Calu3 (cell line): ENCODE data around the gene CTSW. TPM values are rescaled to one million over a fixed set of nuclear protein-coding genes. Genes with fewer than 3 reads are reported as not detected.

Source experiments
- BruUV-seq: library from RNA; stranded (reverse); fragments of 400-500 nt; replicated peaks from 2 replicates; lab custom pipeline; 2021; lab: Mats Ljungman, UMichigan
- CTCF ChIA-PET: fragments of 300-600 bp; sonication (Branson Sonifier 250); formaldehyde crosslinking; loops from one replicate; lab custom pipeline; 2022; ENCODE audit warnings: antibody characterized with exemption; lab: Charles Lee
- DNase-seq: peaks from one replicate; pipeline ENCODE4 v3.0.0; 2022
- H3K27ac Mint-ChIP-seq: one replicate; pipeline ENCODE4 v1.8.0; 2022; ENCODE audit warnings: mixed read lengths; ENCODE audit not compliant: unreplicated experiment
- H3K27me3 Mint-ChIP-seq: one replicate; pipeline ENCODE4 v1.8.0; 2022; ENCODE audit warnings: mixed read lengths; ENCODE audit not compliant: unreplicated experiment
- H3K36me3 Mint-ChIP-seq: one replicate; pipeline ENCODE4 v1.8.0; 2022; ENCODE audit warnings: mild to moderate bottlenecking, moderate library complexity, mixed read lengths; ENCODE audit not compliant: insufficient read depth, unreplicated experiment
- H3K4me1 Mint-ChIP-seq: one replicate; pipeline ENCODE4 v1.8.0; 2022; ENCODE audit warnings: mild to moderate bottlenecking, low read depth, mixed read lengths; ENCODE audit not compliant: unreplicated experiment
- H3K4me3 Mint-ChIP-seq: one replicate; pipeline ENCODE4 v1.8.0; 2022; ENCODE audit warnings: mild to moderate bottlenecking, low read depth, moderate library complexity, mixed read lengths; ENCODE audit not compliant: unreplicated experiment
- H3K9me3 Mint-ChIP-seq: one replicate; pipeline ENCODE4 v1.8.0; 2022; ENCODE audit warnings: low read depth, mixed read lengths; ENCODE audit not compliant: unreplicated experiment
- intact Hi-C: fragments of 100-400 bp; cut with micrococcal nuclease; formaldehyde crosslinking; loops from one replicate; pipeline ENCODE4 v1.10.0; 2022; ENCODE audit not compliant: unreplicated experiment
- total RNA-seq: library from RNA; stranded (reverse); gene quantifications from 2 replicates; pipeline ENCODE4 v1.2.3, GENCODE V29; 2022
- TF ChIP-seq, protein P1 (sequence below): fragments of 200-600 bp; IDR thresholded peaks from one replicate; pipeline ENCODE4 v1.8.0; 2022; ENCODE audit warnings: antibody characterized with exemption; ENCODE audit not compliant: unreplicated experiment

CTSW gene
- total RNA-seq, 1 experiment from 2014 or later, result not detected

DNA sequence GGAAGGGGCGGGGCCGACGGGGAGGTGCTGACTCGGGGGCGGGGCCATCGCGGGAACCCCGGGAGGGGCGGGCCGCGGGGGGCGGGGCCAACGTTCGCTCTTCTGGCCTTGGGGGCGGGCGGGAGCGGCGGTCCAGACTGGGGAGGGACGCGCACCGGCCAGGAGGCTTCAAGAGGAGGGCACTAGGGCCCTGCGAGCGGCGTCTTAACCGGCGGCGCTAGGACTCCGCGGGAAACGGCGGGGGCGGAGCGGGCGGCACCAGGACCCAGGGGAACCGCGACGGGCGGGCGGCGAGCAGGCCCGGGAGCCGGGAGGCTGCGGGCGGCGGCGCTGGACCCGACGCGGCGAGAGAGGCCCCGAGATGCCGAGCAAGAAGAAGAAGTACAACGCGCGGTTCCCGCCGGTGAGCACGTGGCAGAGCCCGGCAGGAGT is 39.5 kb downstream of the CTSW start, which contains the start of gene DRAP1:
TSS of gene DRAP1 (plus strand) at position 286 of the 432 bp plus-strand sequence. CDS start at position 362, 76 bp downstream.
- CTCF ChIA-PET, result no interaction called here
- Mint-ChIP-seq H3K27ac (peak within 1 kb of the TSS; percentile 56), H3K9me3 (no peaks in the 10 kb centered on the region), H3K36me3 (peaks cover 81% of the 10 kb centered on the region), H3K4me1 (peaks cover 40% of the 10 kb centered on the region), H3K27me3 (no peaks in the 10 kb centered on the region), H3K4me3 (peak within 1 kb of the TSS; percentile 94)
- no TSS peak for BruUV-seq
- TF ChIP-seq, protein P1, sequence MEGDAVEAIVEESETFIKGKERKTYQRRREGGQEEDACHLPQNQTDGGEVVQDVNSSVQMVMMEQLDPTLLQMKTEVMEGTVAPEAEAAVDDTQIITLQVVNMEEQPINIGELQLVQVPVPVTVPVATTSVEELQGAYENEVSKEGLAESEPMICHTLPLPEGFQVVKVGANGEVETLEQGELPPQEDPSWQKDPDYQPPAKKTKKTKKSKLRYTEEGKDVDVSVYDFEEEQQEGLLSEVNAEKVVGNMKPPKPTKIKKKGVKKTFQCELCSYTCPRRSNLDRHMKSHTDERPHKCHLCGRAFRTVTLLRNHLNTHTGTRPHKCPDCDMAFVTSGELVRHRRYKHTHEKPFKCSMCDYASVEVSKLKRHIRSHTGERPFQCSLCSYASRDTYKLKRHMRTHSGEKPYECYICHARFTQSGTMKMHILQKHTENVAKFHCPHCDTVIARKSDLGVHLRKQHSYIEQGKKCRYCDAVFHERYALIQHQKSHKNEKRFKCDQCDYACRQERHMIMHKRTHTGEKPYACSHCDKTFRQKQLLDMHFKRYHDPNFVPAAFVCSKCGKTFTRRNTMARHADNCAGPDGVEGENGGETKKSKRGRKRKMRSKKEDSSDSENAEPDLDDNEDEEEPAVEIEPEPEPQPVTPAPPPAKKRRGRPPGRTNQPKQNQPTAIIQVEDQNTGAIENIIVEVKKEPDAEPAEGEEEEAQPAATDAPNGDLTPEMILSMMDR, result no peak
- DNase-seq, result peak; percentile 98
- intact Hi-C loops, result no loop called here

- Mint-ChIP-seq H3K9me3 (no peaks in the 10 kb centered on the region), H3K27me3 (no peaks in the 10 kb centered on the region), H3K27ac (peak overlapping the region; percentile 52), H3K4me1 (peaks cover 33% of the 10 kb centered on the region), H3K4me3 (peak overlapping the region; percentile 94), H3K36me3 (peaks cover 76% of the 10 kb centered on the region)
- TF ChIP-seq, protein P1, result no peak
- intact Hi-C loops, result no loop called here
- CTCF ChIA-PET, result no interaction called here
- BruUV-seq, result no TSS peak
- no peak for DNase-seq
Observed at GRCh38 chr11:65919573-65920371, 40.1 kb downstream of the CTSW start.

- intact Hi-C loops, result no loop called here
- H3K27ac Mint-ChIP-seq, result peak overlapping the region; percentile 52
- H3K4me3 Mint-ChIP-seq, result peak overlapping the region; percentile 94
- H3K36me3 Mint-ChIP-seq, result peaks cover 70% of the 10 kb centered on the region
- no peak for DNase-seq
- CTCF ChIA-PET, result no interaction called here
- H3K27me3 Mint-ChIP-seq, result no peaks in the 10 kb centered on the region
- BruUV-seq, result no TSS peak
- H3K4me1 Mint-ChIP-seq, result peaks cover 27% of the 10 kb centered on the region
- TF ChIP-seq, protein P1, result no peak
- H3K9me3 Mint-ChIP-seq, result no peaks in the 10 kb centered on the region
Observed at GRCh38 chr11:65920372-65920802, 40.8 kb downstream of the CTSW start.

DNA sequence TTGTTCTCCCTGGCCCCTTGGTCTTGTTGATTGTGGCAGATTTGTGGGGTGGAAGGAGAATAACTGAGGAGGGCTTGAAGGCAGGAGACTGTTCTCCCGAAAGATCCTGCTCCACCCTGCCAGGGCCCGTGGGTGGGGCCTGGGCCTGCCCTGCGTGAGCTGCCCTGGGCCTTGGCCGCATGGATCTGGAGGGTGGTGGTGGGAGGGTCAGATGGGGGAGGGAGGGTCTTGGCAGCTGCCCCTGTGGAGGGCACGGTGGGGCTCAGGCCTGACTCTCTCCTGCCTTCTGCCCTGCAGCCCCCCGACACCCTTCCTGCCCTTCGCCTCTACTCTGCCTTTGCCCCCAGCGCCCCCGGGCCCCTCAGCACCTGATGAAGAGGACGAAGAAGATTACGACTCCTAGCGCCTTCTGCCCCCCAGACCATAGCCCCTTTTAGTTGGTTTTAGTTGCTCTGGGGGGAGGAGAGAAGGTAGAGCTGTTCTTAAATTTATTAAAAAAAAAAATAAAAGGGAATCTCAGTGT is 41.5 kb downstream of the CTSW start:
- Mint-ChIP-seq H3K27ac (no peak overlapping the region), H3K36me3 (peaks cover 63% of the 10 kb centered on the region), H3K9me3 (no peaks in the 10 kb centered on the region), H3K4me1 (peaks cover 20% of the 10 kb centered on the region), H3K27me3 (no peaks in the 10 kb centered on the region), H3K4me3 (peak overlapping the region; percentile 94)
- no peak for DNase-seq
- intact Hi-C loops, result no loop called here
- CTCF ChIA-PET, result interaction anchor here (0.6 kb wide), 1 partner anchor 23 kb away, joined by 3 read pairs; no protein-coding TSS in a partner anchor
- no TSS peak for BruUV-seq
- TF ChIP-seq, protein P1, result no peak
